NOMO-1 treated with DMSO at 0.1 percent for 48 hours (cell line): ENCODE data around the gene LAMTOR1.
"Not testable (repeated sequence)": the region's sequence is repeated elsewhere in the genome, so short reads cannot be mapped to it uniquely, and the experiment has no call there.

ENCODE experiments used
- DNase-seq: peaks from one replicate; lab custom pipeline; 2025; ENCODE audit not compliant: unreplicated experiment; lab: John Stamatoyannopoulos, UW

Gene LAMTOR1

DNA sequence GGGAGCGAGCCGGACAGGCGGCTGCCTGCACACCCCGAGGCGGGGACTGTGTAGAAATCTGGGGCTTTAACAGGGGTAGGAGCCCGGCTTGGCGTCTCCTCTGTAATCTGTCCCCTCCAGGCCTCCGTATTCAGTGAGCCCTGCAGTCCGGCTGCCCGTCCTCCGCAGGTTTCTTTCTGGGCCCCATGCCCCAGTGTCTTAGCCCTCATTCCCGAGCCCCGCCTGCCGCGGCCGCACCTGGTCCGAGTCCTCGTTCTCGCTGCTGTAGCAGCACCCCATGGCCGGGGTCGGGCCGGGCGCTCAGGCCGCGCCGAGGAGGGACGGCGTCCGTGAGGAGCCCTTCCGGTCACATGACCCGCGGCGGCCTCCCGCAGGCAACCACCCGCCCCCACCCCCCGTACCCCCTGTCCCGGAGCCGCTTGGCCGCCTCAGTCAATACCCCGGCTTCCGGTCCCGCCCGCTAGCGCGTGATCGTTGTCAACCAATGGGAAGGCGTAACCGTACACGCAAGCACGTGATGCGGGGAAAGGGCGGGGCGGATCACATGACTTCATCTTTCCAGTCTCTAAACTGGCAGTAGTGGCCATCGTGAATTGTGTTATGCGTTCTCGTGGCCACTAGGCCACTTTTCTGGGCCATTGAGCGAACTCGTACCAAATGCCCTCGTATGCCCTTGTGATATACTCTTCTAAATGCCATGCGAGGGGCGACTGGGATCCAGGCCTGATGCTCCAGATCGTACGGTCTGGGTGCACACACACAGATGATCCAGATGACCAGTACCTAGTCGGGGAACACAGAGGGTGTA is at the start of gene LAMTOR1:
Gene LAMTOR1, minus strand, starts transcription at position 352 of the 808 bp plus-strand sequence. Its CDS starts 73 bp downstream, at position 279.
- peak; percentile 99 for DNase-seq

DNA sequence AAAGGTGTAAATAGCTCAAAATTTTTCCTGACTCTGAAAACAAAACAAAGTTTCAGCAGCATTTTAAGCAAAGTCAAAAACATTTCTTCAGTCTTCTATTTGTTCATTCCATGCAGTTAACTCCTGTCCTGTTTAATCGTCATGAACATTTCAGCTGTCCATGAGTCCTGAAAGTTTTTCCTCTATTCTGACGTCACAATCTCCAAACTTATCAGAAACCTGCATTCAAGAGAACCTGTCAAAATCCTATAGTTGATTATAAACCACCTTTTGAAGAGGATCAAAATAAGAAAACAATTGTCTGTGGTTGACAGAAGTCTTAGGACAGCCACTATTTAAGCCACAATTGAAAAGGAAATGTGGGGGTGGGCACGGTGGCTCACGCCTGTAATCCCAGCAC is 47.8 kb upstream of the LAMTOR1 start:
- DNase-seq: no peak

DNA sequence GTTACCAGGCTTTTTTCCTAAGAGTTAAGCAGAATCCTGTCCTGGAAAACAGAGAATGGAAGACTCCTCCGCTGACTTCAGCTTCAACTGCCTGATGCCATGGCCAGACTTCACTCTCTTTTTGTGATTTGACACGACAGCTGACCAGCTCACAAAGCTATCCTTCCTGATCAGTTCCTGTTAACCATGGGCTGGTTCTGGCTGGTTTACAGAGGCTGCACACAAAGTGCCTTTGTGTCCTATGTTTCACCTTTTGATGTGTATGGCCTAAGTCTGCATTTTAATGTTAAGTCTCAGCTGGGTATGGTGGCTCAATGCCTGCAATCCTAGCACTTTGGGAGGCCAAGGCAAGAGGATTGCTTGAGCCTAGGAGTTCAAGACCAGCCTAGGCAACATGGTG is 43.5 kb upstream of the LAMTOR1 start:
- DNase-seq: no peak

DNA sequence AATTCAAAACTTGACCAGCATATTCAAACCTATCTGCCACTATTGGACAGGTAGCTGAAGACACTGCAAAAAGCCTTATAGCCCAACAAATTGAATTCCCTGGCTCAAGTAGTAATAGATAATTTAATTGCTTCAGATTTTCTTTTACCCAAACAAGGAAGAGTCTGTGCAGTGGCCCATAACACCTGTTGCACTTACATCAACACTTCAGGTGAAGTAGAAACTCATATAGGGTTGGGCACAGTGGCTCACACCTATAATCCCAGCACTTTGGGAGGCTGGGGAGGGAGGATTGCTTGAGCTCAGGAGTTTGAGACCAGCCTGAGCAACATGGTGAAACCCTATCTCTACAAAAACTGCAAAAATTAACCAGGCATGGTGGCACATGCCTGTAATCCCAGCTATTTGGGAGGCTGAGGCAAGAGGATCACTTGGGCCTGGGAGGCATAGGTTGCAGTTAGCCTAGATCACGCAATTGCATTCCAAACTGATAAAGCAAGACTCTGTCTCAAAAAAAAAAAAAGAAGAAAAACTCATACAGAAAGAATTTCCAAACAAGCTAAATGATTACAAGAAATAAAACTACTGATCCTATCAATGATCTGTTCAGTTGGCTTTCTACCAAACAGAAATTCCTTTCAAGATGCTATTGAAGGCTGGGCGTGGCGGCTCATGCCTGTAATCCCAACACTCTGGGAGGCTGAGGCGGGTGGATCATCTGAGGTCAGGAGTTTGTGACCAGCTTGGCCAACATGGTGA is 41.9 kb upstream of the LAMTOR1 start:
- DNase-seq: no peak

DNA sequence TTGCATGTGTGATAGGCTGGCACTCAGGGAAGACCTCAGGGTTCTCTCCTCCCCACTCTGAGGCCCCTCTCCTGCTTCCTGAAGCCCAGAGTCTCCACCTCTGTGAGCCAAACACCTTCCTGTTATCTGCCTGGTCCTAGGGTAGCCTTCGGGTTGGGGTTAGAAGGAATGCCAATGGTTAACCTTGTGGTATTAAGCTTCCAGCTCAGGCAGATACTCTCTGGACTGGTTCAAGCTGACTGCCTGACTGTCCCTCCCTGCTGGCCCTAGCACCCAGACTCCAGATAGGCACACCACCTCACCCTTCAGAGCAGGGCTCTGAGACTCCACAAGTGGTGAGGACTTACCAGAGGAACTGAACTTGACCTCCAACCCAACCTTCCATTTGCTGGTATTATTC is 39.4 kb upstream of the LAMTOR1 start:
- DNase-seq: not testable (repeated sequence)

DNA sequence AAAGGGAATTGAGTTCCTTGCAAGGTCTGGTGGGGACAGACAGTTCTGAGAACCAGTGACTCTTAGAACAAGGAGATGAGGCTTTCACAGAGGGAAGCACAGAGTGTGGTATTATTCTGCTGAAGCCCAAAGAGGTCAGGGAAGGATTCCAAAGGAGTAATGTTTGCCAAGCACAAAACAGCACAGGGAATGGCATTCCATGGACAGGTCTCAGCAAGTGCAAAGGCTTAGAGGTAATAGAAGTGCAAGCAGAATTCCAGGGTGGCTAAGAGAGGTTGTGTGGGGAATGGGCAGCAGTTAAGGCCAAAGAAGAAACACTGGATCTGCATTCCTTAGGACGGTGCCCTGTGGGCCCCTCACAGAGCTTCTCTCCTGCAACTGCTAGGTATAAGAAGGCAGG is 39.0 kb upstream of the LAMTOR1 start:
- not testable (repeated sequence) for DNase-seq

DNA sequence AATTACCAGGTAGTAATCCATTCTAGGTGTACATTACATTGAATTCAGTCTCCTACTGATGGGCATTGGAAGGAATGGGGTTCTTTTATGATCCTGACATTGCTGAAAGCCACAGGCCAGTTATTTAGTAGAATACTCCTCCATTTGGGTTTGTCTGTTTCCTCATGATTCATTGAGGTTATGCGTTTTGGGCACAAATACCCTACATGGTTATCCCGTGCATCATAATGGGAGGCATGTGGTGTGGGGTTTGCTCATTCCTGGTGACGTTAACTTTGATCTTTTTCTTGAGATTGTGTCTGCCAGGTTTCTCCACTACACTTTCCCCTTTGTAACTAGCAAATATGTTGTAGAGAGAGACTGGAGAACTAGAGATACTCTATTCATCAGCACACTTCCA is 38.0 kb upstream of the LAMTOR1 start:
- DNase-seq: no peak

DNA sequence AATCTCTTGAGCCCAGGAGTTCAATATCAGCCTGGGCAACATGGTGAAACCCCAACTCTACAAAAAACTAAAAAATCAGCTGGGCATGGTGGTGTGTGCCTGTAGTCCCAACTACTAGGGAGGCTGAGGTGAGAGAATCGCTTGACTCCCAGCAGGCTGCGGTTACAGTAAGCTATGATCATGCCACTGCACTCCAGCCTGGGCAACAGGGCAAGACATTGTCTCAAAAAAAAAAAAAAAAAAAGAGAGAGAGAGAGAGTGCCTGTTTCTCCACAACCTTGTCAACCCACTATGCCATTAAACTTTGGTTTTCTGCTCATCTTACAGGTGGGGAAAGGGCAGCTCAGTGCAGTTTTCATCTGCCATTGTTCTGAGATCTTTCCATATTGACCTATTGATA is 37.6 kb upstream of the LAMTOR1 start:
- no peak for DNase-seq

DNA sequence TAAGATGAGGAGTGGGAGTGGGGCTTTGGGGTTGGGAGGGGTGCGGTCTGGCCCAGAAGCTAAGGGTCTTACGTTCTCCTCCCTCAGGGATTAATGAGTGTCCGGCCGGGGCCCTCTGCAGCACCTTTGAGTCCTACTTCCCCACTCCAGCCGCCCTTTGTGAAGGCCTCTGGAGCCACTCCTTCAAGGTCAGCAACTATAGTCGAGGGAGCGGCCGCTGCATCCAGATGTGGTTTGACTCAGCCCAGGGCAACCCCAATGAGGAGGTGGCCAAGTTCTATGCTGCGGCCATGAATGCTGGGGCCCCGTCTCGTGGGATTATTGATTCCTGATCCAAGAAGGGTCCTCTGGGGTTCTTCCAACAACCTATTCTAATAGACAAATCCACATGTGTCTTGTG is 36.4 kb upstream of the LAMTOR1 start:
- DNase-seq: no peak

DNA sequence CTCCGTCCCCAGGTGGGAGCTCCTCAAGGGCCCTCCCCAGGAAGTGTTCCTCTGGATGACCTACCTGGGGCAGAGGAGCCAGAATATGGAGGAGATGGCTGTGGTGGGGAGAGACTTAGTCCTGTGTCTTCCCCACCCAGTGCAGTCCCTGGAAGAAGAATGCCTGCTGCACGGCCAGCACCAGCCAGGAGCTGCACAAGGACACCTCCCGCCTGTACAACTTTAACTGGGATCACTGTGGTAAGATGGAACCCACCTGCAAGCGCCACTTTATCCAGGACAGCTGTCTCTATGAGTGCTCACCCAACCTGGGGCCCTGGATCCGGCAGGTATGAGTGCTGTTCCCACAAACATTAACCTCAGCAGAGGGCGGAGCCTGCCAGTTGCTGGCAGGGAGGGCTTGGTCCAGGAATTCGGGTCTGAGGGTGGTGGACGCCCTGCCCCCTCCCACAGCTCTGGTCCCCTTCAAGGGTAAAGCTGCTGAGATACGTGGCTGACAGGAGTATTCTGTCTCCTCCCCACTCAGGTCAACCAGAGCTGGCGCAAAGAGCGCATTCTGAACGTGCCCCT is 35.8 kb upstream of the LAMTOR1 start:
- DNase-seq: no peak

DNA sequence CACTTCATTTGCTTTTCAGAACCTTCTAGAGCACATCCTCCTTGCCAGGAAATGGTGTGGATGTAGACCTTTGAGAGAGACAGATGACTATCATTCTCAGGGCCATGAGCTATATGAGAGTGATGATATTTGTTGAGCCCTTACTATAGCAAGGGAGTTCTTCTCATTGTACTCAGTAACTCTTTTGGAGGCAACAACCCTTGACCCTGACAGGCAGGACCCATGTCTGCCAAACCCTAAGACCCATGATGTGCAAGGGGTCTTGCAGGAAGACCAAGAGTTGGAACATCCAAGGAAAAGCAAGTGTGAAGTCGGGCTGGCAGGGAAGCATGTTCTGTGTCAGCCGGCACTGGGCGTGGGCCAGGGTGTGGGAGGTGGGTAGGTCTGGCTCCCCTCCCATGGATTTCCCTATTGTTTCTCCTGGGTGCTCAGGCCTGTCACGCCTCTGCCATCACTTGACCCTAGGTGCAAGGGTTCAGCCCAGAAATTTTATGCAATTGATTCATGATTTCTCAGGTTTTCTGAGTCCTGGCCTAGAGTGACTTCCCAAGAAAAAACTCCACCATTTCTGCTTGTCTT is 33.7 kb upstream of the LAMTOR1 start:
- DNase-seq: no peak

DNA sequence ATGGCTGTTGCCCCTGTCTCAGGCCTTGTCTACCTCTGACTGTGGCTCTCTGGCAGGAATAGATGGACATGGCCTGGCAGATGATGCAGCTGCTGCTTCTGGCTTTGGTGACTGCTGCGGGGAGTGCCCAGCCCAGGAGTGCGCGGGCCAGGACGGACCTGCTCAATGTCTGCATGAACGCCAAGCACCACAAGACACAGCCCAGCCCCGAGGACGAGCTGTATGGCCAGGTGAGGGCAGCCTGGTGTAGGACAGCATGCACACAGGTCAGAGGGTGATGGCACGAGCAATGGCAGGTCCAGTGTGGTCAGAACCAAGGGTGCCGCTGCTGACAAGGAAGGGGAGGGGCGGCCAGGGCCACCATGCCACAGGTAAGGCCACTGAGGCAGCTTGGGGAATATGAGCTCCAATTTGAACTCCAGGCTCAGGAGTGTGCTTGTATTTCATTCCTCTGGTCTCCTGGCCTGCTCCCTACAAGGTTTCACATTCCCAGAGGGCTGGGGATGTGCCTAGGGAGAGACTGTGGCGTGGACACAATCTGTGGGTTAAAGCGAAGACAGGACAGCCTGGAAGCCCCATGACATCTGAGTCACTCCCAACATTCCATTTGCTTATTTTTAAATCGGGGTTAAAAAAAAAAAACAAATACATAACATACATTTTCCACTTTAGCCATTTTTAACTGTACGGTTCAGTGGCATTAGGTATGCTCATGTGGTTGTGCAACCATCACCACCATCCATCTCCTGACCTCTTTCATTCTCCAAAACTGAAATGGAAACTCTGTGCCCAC is 33.0 kb upstream of the LAMTOR1 start:
- no peak for DNase-seq

DNA sequence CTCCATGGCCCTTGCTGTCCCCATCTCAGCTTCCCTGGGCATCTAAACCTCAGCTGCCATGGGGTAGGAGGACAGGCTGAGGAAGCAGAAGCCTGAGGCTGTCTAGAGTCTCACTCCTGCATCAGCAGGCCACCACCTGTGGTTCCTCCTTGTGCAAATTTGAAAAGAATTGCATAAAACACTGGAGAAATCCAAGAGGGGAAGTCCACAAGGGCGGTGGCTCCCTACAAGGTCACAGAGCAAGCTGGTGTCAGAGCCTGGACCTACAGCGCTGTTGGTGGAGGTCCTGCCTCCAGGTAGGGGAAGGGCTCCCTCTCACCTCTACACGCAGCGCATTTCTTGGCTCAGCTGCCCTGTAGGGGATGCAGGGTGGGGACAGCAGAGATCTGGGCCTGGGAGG is 32.4 kb upstream of the LAMTOR1 start, which contains the start of gene FOLR3:
Gene FOLR3, plus strand, starts transcription at position 253 of the 400 bp plus-strand sequence. CDS start 228 bp downstream, outside the sequence.
- peak; percentile 22 for DNase-seq

DNA sequence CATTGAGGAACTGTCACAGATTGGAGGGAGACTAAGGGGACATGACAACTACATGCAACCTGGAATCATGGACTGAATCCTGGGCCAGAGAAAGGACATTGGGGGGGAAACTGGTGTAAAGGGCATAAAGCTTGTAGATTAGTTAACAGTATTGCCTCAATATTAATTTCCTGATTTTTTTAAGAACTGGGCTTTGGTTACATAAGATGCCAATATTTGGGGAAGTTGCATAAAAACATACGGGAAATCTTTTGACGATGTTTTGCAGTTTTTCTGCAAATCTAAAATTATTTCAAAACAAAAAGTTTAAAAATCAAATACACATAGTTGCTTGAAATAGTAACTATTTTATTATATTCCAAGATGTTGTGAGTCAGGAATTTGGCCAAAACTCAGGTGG is 29.5 kb upstream of the LAMTOR1 start:
- DNase-seq: peak; percentile 57

DNA sequence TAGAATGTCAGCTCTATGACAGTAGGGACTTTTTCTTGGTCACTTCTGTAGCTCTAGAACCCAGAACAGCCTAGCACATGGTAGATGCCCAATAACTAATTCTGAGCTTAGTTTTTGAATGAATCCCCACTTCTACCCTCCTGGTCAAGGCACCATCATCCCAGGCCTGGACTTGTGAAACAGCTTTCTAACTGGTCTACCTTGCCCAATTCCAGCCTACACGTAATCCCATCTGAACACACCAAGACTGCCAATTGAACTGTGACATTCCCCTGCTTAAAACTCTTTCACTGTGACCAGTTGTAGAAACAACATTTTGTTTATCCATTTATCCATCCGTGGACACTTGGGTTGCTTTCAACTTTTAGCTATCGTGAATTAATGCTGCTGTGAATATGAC is 26.3 kb upstream of the LAMTOR1 start:
- DNase-seq: no peak

DNA sequence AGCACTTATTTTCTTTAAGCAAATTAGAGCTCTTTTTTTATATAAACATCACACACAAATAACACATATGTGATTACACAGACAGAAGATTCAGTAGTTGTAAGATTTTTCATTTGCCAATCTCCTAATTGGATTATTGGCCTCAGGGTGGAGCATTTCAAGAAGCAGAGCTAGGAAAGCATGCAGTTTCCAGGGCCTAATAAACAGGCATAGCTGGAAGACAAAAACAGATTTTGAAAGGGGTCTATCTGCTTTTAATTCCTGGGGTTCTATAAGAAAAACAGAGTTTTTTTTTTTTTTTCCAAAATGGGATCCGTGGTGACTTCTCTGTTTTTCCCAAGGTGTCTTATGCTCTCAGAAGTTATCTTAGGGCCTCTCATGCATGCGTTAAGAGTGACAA is 24.8 kb upstream of the LAMTOR1 start:
- DNase-seq: no peak

DNA sequence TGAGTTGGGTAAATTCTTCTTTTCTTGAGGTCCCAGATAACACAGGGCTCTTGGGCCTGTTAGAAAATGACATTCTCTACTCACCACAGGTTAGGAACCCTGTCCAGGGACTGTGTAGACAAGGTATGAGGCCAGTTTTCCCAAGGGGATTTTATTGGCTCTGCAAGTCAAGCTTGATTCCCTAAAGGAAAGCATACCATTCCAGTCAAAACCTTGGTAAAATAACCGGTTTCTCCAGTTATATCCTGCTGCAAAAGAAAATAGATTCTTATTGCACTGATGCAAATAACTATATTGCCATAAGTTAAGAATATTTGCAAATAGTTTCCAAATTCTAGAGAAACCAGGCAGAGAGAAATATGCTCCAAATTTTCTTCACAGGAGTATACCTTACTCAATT is 22.9 kb upstream of the LAMTOR1 start:
- no peak for DNase-seq

DNA sequence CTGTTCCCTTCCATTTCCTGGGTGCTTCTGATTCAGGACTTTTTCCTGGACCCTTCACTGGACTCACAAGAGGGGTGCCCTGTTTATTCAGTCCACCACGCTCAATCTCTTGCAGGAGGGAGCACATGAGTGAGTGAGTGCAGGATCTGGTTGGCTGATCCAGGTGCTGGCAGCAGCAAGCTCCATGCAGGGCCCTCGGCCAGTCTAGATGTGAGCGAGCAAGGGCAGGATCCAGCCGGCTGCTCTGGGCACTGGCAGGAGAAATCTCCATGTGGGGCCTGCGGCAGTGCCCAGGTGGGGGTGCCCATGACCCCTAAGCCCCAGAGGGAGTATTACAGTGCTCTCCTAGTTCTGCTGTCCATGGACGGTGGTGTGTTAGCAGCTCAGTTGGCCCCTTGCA is 20.9 kb upstream of the LAMTOR1 start:
- no peak for DNase-seq

DNA sequence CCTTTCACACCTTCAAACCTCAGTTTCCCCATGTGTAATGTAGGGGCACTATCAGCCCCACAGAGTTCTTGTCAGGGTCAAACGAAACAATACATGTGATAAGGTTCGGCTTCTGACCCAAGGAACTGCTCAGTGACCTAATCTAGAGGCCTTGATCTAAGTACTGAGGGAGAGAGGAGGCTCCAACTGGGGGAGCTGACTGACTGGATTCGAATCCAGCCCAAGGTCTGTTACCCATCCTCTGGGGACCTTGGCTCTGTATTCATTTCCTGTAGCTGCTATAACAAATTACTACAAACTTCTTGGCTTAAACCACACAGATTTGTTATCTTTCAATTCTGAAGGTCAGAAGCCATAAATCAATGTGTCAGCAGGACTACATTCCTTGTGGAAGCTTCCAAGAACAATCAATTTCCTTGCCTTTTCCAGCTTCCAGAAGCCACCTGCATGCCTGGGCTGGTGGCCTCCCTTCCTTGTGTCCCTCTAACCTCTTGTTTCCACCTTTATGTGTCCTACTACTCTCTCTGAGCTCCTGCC is 20.1 kb upstream of the LAMTOR1 start:
- DNase-seq: no peak

DNA sequence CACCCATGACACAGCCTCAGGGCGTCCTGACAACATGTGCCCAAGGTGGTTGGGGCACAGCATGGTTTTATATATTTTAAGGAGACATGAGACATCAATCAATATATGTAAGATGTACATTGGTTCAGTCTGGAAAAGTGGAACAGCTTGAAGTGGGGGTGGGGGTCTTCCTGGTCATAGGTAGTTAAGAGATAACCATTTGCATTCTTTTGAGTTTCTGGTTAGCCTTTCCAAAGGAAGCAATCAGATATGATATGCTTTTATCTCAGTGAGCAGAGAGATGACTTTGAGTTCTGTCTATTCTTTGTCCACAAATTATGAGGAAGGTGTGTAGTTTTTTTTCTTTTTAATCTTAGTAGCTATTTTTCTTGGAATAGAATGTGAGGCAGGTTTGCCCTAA is 19.5 kb upstream of the LAMTOR1 start:
- DNase-seq: no peak

DNA sequence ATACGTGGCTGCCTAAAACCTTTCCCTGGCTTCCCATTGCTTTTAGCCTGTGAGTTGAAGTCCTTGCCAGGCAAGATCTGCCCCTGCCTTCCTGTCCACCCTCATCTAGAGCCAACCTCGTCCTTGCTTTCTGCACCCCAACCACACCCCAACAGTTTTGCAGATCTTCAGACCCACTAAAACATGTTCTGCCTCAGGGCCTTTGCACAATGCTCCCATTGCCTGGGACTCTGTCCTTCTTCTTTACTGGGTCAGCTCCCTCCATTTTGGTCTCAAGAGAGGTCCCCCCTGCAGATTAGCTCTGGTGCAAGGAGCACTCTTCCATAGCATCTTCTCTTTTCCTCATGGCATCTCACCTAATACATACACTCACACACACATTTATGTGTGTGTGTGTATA is 17.8 kb upstream of the LAMTOR1 start:
- DNase-seq: no peak
